Measurements from ENCODE around the gene TTC39B. TPM values are rescaled to one million over a fixed set of nuclear protein-coding genes. Genes with fewer than 3 reads are reported as not detected.

Gene TTC39B
- total RNA-seq, 1 donor from 2014 or later: 4.1 TPM

DNA sequence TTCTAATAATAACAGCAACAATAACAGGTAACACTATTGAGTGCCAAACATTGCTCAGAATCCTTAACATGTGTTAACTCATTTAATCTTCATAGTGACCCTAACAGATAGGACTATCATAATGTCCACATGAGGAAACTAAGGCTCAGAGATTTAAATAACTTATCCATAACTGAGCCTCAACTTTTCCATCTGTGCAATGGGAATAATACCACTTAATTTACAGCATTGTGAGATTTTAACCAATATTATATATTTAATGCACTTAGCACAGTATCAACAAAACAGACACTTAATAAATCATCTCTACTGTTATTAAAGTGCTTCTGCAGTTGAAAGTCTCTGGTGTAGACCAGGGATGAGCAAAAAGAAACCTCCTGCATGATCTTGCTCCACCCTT lies 28.2 kb downstream of the TTC39B start:
- H3K27me3 Mint-ChIP-seq (ENCODE audit: insufficient read depth, low read depth): no peaks in the 10 kb centered on the region
- H3F3A ChIP-seq (ENCODE audit: low read depth): no peaks in the 10 kb centered on the region

DNA sequence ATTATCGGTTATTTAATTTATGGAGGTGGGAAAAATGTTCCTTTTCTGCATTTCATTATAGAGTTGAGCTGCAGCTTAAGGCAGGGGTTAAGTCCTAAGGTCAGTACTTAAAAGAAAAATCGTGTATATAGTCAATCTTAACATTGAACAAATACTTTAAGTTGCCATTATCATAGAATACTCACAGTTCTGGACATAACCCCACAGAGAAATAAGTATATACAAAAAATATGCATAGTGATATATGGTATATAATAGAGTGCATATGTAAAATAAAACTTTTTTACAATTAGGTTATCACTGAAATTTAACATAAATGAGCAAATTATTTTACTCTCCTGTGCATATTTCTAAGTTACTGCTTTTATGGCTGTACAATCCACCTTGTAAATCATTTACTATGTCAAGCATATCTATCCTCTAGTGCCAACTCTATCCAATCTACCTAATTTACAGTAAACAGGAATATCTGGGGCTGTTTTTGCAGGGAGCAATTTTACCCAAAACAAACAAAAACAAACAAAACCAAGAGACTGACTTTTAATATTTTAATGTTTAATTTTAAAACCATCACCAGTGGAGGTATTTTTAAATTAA lies 28.8 kb downstream of the TTC39B start:
- no peak overlapping the region for H3K27ac Mint-ChIP-seq
- Histone ChIP-seq H3F3A (ENCODE audit: low read depth) (no peaks in the 10 kb centered on the region), H4K20me1 (ENCODE audit: low read depth) (no peaks in the 10 kb centered on the region), H3K27me3 (no peaks in the 10 kb centered on the region), H3K4me1 (peaks cover 9% of the 10 kb centered on the region), H3K27ac (no peak overlapping the region), H3K9ac (no peak overlapping the region), H3K4me2 (no peak overlapping the region), H3K4me3 (no peak overlapping the region), H3K9me3 (ENCODE audit: low read depth) (no peaks in the 10 kb centered on the region), H3K36me3 (no peaks in the 10 kb centered on the region), H3K79me2 (ENCODE audit: low read depth) (no peaks in the 10 kb centered on the region), H2AFZ (replicated peaks) (no peak overlapping the region)
- H3K9me3 Mint-ChIP-seq: no peaks in the 10 kb centered on the region
- H3K4me1 Mint-ChIP-seq: peaks cover 5% of the 10 kb centered on the region
- TF ChIP-seq EZH2phosphoT487 (IDR thresholded peaks at IDR 0.05) (no peak), EZH2 (IDR thresholded peaks at IDR 0.05) (no peak)
- TF ChIP-seq, protein P1, sequence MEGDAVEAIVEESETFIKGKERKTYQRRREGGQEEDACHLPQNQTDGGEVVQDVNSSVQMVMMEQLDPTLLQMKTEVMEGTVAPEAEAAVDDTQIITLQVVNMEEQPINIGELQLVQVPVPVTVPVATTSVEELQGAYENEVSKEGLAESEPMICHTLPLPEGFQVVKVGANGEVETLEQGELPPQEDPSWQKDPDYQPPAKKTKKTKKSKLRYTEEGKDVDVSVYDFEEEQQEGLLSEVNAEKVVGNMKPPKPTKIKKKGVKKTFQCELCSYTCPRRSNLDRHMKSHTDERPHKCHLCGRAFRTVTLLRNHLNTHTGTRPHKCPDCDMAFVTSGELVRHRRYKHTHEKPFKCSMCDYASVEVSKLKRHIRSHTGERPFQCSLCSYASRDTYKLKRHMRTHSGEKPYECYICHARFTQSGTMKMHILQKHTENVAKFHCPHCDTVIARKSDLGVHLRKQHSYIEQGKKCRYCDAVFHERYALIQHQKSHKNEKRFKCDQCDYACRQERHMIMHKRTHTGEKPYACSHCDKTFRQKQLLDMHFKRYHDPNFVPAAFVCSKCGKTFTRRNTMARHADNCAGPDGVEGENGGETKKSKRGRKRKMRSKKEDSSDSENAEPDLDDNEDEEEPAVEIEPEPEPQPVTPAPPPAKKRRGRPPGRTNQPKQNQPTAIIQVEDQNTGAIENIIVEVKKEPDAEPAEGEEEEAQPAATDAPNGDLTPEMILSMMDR (IDR thresholded peaks at IDR 0.05): no peak
- H3K27me3 Mint-ChIP-seq (ENCODE audit: insufficient read depth, low read depth): no peaks in the 10 kb centered on the region
- no peak overlapping the region for H3K4me3 Mint-ChIP-seq
- H3K36me3 Mint-ChIP-seq: no peaks in the 10 kb centered on the region
- DNase-seq (ENCODE audit: low spot score): no peak

More for the DNA sequence above, 28.2 kb downstream of the TTC39B start:
- H3K9ac ChIP-seq: no peak overlapping the region
- no peak overlapping the region for H3K4me2 ChIP-seq
- H4K20me1 ChIP-seq (ENCODE audit: low read depth): no peaks in the 10 kb centered on the region
- H3K9me3 Mint-ChIP-seq: no peaks in the 10 kb centered on the region
- H3K4me1 ChIP-seq: peaks cover 9% of the 10 kb centered on the region
- H3K27ac Mint-ChIP-seq: no peak overlapping the region
- no peak overlapping the region for H3K4me3 ChIP-seq
- H3K9me3 ChIP-seq (ENCODE audit: low read depth): no peaks in the 10 kb centered on the region
- DNase-seq (ENCODE audit: low spot score): no peak
- no peaks in the 10 kb centered on the region for H3K79me2 ChIP-seq (ENCODE audit: low read depth)
- no peaks in the 10 kb centered on the region for H3K36me3 Mint-ChIP-seq
- H3K4me3 Mint-ChIP-seq: no peak overlapping the region
- no peak overlapping the region for H2AFZ ChIP-seq (replicated peaks)
- no peak overlapping the region for H3K27ac ChIP-seq
- TF ChIP-seq EZH2phosphoT487 (IDR thresholded peaks at IDR 0.05): no peak
- TF ChIP-seq, protein P1 (IDR thresholded peaks at IDR 0.05): no peak
- TF ChIP-seq EZH2 (IDR thresholded peaks at IDR 0.05): no peak
- no peaks in the 10 kb centered on the region for H3K36me3 ChIP-seq
- H3K27me3 ChIP-seq: no peaks in the 10 kb centered on the region
- peaks cover 5% of the 10 kb centered on the region for H3K4me1 Mint-ChIP-seq

DNA sequence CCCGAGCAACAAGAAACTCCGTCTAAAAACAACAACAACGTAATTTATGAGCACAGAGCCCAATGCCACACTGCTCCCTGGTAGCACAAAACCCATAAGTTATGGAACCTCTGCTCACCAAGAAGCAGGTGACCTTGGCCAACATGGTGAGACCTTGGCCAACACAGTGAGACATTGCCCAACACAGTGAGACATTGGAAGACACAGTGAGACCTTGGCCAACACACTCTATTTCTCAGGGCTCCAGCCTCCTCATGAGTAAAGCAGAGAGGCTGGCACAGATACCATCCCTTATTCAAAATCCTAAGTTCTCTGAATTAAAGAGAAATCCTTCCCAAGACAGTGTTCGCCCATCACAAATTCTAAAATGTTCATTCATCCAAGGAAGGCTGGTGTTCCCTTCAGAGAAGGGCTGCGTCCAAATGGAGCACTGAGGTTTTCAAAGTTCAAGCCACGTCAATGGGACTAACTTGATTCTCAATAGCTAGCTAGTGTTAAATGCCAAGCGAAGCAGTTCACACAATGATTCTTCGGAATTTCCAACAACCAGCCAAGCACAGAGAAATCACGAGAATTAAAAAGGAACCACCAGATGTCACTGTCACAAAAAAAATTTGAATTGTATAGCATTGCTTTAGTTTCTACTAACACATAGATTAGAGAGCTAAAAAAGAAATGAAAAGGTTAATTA lies 29.5 kb downstream of the TTC39B start:
- no peak overlapping the region for H3K4me3 ChIP-seq
- no peak overlapping the region for H3K27ac ChIP-seq
- no peak overlapping the region for H3K4me2 ChIP-seq
- Mint-ChIP-seq H3K27me3 (ENCODE audit: insufficient read depth, low read depth) (no peaks in the 10 kb centered on the region), H3K4me3 (no peak overlapping the region), H3K36me3 (no peaks in the 10 kb centered on the region), H3K4me1 (peaks cover 5% of the 10 kb centered on the region), H3K9me3 (no peaks in the 10 kb centered on the region), H3K27ac (no peak overlapping the region)
- H3K9ac ChIP-seq: no peak overlapping the region
- H3K4me1 ChIP-seq: peaks cover 9% of the 10 kb centered on the region
- TF ChIP-seq, protein P1 (IDR thresholded peaks at IDR 0.05): peak; percentile 45
- TF ChIP-seq EZH2phosphoT487 (IDR thresholded peaks at IDR 0.05): no peak
- peak; percentile 23 for DNase-seq (ENCODE audit: low spot score)
- no peaks in the 10 kb centered on the region for H3K79me2 ChIP-seq (ENCODE audit: low read depth)
- H3K36me3 ChIP-seq: no peaks in the 10 kb centered on the region
- no peaks in the 10 kb centered on the region for H3F3A ChIP-seq (ENCODE audit: low read depth)
- no peaks in the 10 kb centered on the region for H3K27me3 ChIP-seq
- no peaks in the 10 kb centered on the region for H4K20me1 ChIP-seq (ENCODE audit: low read depth)
- H2AFZ ChIP-seq (replicated peaks): no peak overlapping the region
- H3K9me3 ChIP-seq (ENCODE audit: low read depth): no peaks in the 10 kb centered on the region

Measured in neural progenitor cell (in vitro differentiated cells).